ENCODE measurements around the gene PPIL1.

- TF ChIP-seq, protein P1, sequence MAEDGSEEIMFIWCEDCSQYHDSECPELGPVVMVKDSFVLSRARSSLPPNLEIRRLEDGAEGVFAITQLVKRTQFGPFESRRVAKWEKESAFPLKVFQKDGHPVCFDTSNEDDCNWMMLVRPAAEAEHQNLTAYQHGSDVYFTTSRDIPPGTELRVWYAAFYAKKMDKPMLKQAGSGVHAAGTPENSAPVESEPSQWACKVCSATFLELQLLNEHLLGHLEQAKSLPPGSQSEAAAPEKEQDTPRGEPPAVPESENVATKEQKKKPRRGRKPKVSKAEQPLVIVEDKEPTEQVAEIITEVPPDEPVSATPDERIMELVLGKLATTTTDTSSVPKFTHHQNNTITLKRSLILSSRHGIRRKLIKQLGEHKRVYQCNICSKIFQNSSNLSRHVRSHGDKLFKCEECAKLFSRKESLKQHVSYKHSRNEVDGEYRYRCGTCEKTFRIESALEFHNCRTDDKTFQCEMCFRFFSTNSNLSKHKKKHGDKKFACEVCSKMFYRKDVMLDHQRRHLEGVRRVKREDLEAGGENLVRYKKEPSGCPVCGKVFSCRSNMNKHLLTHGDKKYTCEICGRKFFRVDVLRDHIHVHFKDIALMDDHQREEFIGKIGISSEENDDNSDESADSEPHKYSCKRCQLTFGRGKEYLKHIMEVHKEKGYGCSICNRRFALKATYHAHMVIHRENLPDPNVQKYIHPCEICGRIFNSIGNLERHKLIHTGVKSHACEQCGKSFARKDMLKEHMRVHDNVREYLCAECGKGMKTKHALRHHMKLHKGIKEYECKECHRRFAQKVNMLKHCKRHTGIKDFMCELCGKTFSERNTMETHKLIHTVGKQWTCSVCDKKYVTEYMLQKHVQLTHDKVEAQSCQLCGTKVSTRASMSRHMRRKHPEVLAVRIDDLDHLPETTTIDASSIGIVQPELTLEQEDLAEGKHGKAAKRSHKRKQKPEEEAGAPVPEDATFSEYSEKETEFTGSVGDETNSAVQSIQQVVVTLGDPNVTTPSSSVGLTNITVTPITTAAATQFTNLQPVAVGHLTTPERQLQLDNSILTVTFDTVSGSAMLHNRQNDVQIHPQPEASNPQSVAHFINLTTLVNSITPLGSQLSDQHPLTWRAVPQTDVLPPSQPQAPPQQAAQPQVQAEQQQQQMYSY (CRISPR knock-in tag; IDR thresholded peaks at IDR 0.05): no peak
- TF ChIP-seq, protein P2, sequence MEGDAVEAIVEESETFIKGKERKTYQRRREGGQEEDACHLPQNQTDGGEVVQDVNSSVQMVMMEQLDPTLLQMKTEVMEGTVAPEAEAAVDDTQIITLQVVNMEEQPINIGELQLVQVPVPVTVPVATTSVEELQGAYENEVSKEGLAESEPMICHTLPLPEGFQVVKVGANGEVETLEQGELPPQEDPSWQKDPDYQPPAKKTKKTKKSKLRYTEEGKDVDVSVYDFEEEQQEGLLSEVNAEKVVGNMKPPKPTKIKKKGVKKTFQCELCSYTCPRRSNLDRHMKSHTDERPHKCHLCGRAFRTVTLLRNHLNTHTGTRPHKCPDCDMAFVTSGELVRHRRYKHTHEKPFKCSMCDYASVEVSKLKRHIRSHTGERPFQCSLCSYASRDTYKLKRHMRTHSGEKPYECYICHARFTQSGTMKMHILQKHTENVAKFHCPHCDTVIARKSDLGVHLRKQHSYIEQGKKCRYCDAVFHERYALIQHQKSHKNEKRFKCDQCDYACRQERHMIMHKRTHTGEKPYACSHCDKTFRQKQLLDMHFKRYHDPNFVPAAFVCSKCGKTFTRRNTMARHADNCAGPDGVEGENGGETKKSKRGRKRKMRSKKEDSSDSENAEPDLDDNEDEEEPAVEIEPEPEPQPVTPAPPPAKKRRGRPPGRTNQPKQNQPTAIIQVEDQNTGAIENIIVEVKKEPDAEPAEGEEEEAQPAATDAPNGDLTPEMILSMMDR (IDR thresholded peaks at IDR 0.05 in 2 of 3, conservative IDR thresholded peaks at IDR 0.05 in 1 of 3; ENCODE audit: control insufficient read depth in 2 of 3, extremely low read depth in 1 of 3, insufficient read depth in 1 of 3, low read depth in 3 of 3, low read length in 3 of 3): no peak
- TF ChIP-seq RELB (IDR thresholded peaks at IDR 0.05; ENCODE audit: low read depth): no peak
- TF ChIP-seq E2F4 (IDR thresholded peaks at IDR 0.05; ENCODE audit: low read depth, low read length): no peak
- TF ChIP-seq EZH2 (IDR thresholded peaks at IDR 0.05; ENCODE audit: borderline replicate concordance, control insufficient read depth, low read depth, low read length): no peak
- no peak for TF ChIP-seq JUNB (IDR thresholded peaks at IDR 0.05)
- no peak for TF ChIP-seq FOXK2 (IDR thresholded peaks at IDR 0.05)
- no peak for TF ChIP-seq REST (IDR thresholded peaks at IDR 0.05; ENCODE audit: low read depth, low read length)
- TF ChIP-seq POLR2A (IDR thresholded peaks at IDR 0.05; ENCODE audit: low read depth, low read length): no peak
- no peak for TF ChIP-seq SP1 (IDR thresholded peaks at IDR 0.05; ENCODE audit: low read depth, low read length)
- TF ChIP-seq BHLHE40 (IDR thresholded peaks at IDR 0.05; ENCODE audit: borderline replicate concordance in 1 of 2, low read depth in 2 of 2, low read length in 1 of 2): no peak
Observed at GRCh38 chr6:36832313-36832712, 42.3 kb downstream of the PPIL1 start.

Data from GM12878 (cell line).